GM18517 (cell line): ENCODE data around the gene RGS3.

Experiments used
- ATAC-seq: cut with Tn5 transposase; IDR thresholded peaks from one replicate; pipeline ENCODE4 v1.9.1; 2021; ENCODE audit warnings: mild to moderate bottlenecking, moderate library complexity; ENCODE audit not compliant: unreplicated experiment

Gene RGS3

GRCh38 chr9:113509463-113509862, 45.9 kb downstream of the RGS3 start:
- no peak for ATAC-seq

- no peak for ATAC-seq
Measured at GRCh38 chr9:113511047-113511521, 47.6 kb downstream of the RGS3 start.

DNA sequence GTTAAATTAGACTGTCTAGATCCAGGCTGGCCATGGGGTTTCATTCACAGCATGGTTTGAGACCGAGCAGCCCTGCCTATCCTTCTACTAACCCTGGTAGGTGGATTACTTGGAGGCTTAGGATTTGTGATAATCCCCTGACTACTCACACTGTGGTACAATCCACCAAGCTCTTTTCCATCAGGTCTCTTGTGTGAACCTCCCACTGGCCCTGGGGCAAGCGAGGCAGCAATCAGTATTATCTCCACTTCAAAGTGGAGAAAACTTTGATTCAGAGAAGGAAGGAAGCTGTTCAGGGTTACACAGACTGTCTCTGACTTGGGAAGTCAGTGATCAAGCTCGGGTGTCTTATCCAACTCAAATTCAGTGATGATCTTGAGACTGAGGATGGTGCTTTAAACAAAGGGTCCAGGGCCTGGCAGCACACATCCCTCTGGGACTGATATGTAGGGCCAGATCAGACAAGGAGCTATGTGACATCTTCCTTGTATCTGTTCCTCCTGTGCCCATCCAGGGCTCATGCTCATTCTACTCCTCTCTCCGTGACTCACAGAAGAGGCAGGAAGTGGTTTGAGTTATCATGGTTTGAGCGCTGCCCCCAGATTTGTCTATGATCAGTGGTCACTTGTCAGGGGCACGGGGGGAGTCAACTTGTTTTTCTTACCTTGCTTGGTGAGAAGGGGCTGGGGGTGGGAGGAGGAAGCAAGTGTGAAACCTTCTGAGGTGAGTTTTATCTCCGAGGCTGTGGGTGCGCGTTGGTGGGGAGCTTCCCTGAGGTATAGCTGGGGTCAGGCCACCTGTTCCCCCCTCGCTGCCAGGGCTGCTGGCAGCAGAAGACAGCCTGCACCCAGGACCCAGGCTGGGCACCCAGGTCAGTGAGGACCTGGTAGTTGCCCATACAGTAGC, 48.6 kb downstream of the RGS3 start:
- ATAC-seq: peak; percentile 52

- no peak for ATAC-seq
Measured at GRCh38 chr9:113513111-113513510, 49.6 kb downstream of the RGS3 start.

DNA sequence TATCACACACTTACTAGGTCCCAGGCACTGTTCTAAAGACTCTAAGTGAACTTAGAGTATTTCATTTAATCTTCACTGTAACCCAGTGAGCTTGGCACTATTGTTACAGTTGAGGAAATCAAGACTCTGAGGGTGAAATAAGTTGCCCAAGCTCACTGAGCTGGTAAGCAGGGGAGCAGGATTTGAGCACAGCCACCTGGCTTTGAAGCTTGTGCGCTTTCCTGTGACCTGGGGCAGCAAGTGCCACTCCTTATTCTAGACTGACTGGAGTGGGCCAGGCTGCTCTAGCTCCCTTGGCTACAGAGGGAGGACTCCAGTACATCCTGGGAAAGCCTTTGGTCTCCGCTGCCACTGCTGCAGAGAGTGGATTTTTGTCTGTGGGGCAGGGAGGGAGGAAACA, 50.0 kb downstream of the RGS3 start:
- ATAC-seq: no peak

DNA sequence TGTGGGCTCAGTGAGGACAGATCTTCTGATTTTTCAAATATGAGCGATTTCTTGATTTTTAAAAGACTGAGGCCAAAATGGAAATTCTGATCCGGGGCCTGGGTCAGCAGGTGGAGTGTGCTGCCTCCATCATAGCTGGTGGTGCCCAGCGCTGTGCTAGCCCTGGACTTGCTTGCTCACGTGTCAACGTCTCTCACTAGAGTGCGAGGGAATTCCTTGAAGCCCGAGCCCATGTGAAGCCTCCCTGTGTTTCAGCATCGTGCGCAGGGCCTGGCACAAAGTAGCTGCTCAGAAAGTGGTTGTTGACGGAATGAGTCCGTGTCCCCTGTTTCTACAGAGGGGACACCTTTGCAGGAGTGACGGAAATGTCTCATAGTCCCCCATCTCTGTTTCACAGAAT, 50.5 kb downstream of the RGS3 start:
- ATAC-seq: no peak

GRCh38 chr9:113514748-113515147, 51.2 kb downstream of the RGS3 start:
- ATAC-seq: no peak

DNA sequence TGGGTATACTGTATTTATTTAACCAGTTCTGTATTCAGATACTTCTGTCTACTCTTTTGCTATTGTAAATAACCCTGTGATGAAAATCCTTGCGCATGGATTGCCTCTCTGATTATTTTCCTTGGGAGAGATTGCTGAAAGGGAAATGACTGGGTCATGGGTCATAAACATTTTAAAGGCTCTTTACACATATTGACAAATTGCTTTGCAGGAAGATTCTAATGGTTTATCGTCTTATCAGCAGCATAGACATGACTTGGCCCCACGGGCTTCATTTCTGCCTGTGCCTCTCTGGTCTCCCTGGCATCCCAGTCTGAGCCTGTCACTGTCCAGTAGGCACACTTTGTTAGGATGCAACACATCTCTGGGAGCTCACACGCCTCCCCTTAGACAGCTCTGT, 52.3 kb downstream of the RGS3 start:
- no peak for ATAC-seq

DNA sequence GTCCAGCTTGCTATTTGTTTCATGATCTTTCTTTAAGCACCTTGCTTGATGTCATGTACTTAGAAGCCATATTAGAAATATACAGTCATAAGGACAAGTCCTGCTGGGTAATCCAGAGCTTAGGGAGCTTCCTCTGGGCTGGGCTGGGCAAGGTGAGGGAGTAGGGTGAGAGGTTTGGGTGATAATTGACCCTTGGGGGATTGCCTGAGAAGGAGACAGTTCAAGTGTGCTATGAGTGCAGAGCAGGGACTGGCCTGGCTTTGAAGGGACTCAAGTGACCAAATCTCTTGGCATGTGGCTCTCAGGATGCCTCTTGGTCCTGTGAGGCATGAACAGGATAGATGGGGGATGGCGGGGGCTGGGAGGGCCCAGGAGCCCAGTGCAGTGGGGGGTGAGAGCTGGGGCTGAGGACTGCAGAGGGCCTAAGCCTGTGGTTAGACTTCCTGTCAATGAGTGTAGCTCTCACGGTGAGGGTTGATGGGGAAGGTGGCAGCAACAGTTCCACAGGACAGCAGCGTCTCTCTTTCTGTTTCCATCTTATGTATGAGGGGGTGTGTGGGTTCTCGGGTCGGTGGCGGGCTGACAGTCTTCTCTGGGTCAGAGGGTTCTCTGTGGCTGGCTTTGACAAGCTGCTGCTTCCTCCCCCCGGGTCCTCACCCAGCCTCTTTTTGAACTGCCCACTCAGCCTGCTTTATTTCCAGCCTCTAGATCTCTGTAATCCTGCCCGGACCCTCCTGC, 53.5 kb downstream of the RGS3 start:
- peak; percentile 93 for ATAC-seq

GRCh38 chr9:113519426-113520108, 56.0 kb downstream of the RGS3 start:
- ATAC-seq: no peak

DNA sequence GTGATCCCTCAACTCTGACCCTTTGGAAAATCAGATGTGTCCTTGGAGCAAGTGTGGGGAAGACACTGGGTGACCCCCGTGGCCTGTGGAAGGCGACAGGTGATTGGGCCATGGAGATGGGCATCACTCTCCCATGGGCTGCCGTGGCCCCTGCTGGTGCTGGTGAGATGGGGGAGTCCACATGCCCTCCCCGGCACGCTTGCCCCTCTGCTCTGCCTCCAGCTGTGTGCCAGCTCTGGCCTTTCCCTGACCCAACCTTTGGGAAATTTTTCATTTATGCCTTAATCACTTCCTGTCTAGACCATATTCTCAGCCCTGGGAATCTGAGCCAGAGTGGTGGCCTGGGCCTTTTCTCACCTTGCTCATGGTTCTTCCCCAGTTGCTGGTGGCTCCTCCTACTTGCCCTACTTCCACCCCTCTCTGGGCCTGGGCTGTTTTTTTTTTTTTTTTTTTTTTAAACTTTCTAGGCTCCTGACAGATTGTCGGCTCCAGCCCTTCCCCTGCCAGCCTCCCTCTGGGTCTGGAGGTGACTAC, 56.6 kb downstream of the RGS3 start:
- no peak for ATAC-seq

DNA sequence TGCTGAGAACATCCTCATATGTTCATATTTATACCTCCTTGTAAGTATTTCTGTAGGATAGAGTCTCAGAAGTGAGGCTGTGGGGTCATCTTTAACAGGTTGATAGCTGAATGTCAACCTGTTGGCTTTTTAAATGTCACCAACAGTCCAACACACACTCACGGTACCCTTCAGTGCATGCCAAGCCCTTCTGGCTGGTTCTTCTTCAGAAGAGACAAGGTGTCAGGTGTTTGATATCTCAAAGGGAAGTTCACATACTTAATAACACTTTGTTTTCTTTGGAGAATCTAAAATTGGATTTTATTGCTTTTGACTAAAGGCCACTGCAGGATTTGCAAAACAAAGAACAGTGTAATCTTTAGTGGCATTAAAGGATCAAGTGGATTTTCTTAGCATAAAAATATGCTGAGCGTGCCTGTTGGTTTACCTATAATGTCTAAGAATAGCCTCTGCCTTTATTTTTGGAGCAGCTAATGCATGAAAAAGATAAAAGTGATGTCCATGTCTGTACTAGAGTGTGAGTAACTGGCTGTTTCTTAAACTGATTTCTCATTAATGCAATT, 58.2 kb downstream of the RGS3 start:
- ATAC-seq: no peak

GRCh38 chr9:113522419-113522818, 58.9 kb downstream of the RGS3 start:
- ATAC-seq: no peak

DNA sequence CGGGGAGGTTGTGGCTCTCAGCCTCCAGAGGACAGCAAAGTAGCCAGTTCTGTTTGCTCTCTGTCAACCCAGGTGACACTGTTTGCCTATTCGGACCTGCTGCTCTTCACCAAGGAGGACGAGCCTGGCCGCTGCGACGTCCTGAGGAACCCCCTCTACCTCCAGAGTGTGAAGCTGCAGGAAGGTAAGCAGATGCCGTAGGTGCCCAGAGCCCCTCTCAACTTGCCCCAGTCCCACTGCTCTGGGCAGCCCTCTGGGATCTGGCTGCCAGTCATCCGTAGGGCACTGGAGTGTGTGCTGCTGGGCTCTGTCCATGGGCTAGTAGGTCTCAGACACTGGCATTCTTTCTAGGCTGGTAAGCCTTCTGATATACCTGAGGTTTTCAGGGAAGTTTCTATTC, 59.3 kb downstream of the RGS3 start:
- ATAC-seq: peak; percentile 15

GRCh38 chr9:113523421-113524141, 60.1 kb downstream of the RGS3 start:
- peak; percentile 90 for ATAC-seq

GRCh38 chr9:113524468-113524867, 60.9 kb downstream of the RGS3 start:
- ATAC-seq: no peak

- no peak for ATAC-seq
Measured at GRCh38 chr9:113525205-113525604, 61.7 kb downstream of the RGS3 start.

- no peak for ATAC-seq
Measured at GRCh38 chr9:113525831-113526230, 62.3 kb downstream of the RGS3 start.

GRCh38 chr9:113526231-113526746, 62.8 kb downstream of the RGS3 start:
- ATAC-seq: no peak

DNA sequence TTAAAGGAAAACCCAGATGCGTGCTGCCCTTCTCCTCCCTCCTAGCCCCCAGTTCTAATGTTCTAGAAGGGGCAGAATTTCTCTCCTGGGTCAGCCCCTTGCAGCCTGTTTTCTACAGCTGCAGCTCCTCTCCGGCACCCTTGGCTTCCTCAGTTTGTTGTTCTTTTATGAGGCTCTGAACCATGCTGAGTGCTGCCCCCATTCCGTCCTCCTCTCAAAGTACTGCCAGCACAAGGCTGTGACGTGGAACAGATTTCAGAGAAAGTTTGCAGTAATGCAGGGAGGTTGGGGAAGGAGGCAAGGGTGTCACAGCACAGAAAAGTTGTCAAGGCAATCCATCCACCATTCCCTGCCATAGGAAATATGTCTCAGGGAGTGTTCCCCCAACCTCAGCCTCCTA, 63.3 kb downstream of the RGS3 start:
- ATAC-seq: no peak
